GM12801 (cell line): ENCODE data around the gene PPM1L.

Experiments
- CTCF ChIP-seq: IDR thresholded peaks from one replicate; pipeline ENCODE4 v1.5.1; 2011; ENCODE audit warnings: control low read depth; ENCODE audit not compliant: insufficient read length; ENCODE audit errors: extremely low read depth

PPM1L gene

GRCh38 chr3:160909917-160910316 is 153.9 kb downstream of the PPM1L start:
- no peak for TF ChIP-seq CTCF

GRCh38 chr3:160911411-160911810 is 155.4 kb downstream of the PPM1L start:
- no peak for TF ChIP-seq CTCF

GRCh38 chr3:160916472-160916871 is 160.4 kb downstream of the PPM1L start:
- TF ChIP-seq CTCF, result no peak

GRCh38 chr3:160919942-160920341 is 163.9 kb downstream of the PPM1L start:
- TF ChIP-seq CTCF, result no peak

GRCh38 chr3:160921020-160921635 is 165.1 kb downstream of the PPM1L start:
- no peak for TF ChIP-seq CTCF

- no peak for TF ChIP-seq CTCF
Observed at GRCh38 chr3:160924776-160925175, 168.7 kb downstream of the PPM1L start.

- no peak for TF ChIP-seq CTCF
Observed at GRCh38 chr3:160927620-160928019, 171.6 kb downstream of the PPM1L start.
